GOT3 (cell line): ENCODE measurements around the gene FBXO9.

Experiments used
- DNase-seq: peaks from one replicate; lab custom pipeline; 2025; ENCODE audit warnings: mixed read lengths; lab: John Stamatoyannopoulos, UW

Gene FBXO9

GRCh38 chr6:53095270-53095669 lies 30.1 kb downstream of the FBXO9 start:
- no peak for DNase-seq

GRCh38 chr6:53095716-53096115 lies 30.5 kb downstream of the FBXO9 start:
- no peak for DNase-seq

GRCh38 chr6:53100561-53100960 lies 35.4 kb downstream of the FBXO9 start:
- DNase-seq: no peak

- DNase-seq: no peak
Observed at GRCh38 chr6:53101006-53101405, 35.8 kb downstream of the FBXO9 start.

- no peak for DNase-seq
Observed at GRCh38 chr6:53103993-53104675, 38.9 kb downstream of the FBXO9 start.

GRCh38 chr6:53104916-53105315 lies 39.7 kb downstream of the FBXO9 start:
- DNase-seq: no peak

- DNase-seq: no peak
Observed at GRCh38 chr6:53107091-53107490, 41.9 kb downstream of the FBXO9 start.

- no peak for DNase-seq
Observed at GRCh38 chr6:53109612-53110011, 44.4 kb downstream of the FBXO9 start.

- no peak for DNase-seq
Observed at GRCh38 chr6:53111865-53112264, 46.7 kb downstream of the FBXO9 start.

GRCh38 chr6:53112404-53112803 lies 47.2 kb downstream of the FBXO9 start:
- no peak for DNase-seq

GRCh38 chr6:53112871-53113270 lies 47.7 kb downstream of the FBXO9 start:
- DNase-seq: no peak

GRCh38 chr6:53113742-53114141 lies 48.5 kb downstream of the FBXO9 start:
- DNase-seq: no peak

- DNase-seq: no peak
Observed at GRCh38 chr6:53115113-53115512, 49.9 kb downstream of the FBXO9 start.

- no peak for DNase-seq
Observed at GRCh38 chr6:53115741-53116140, 50.5 kb downstream of the FBXO9 start.

- DNase-seq: no peak
Observed at GRCh38 chr6:53119349-53119748, 54.1 kb downstream of the FBXO9 start.

- DNase-seq: no peak
Observed at GRCh38 chr6:53119772-53120409, 54.7 kb downstream of the FBXO9 start.

GRCh38 chr6:53124131-53124800 lies 59.1 kb downstream of the FBXO9 start:
- DNase-seq: no peak

GRCh38 chr6:53125276-53125675 lies 60.1 kb downstream of the FBXO9 start:
- no peak for DNase-seq

- no peak for DNase-seq
Observed at GRCh38 chr6:53128842-53129241, 63.6 kb downstream of the FBXO9 start.

GRCh38 chr6:53130569-53131290 lies 65.5 kb downstream of the FBXO9 start:
- DNase-seq: no peak

- no peak for DNase-seq
Observed at GRCh38 chr6:53133961-53134360, 68.8 kb downstream of the FBXO9 start.

- DNase-seq: no peak
Observed at GRCh38 chr6:53134601-53135235, 69.5 kb downstream of the FBXO9 start.
